Central memory CD8-positive, alpha-beta T cell (primary cell): ENCODE results near the gene NPIPA7.
"Not testable (repeated sequence)": the region's sequence is repeated elsewhere in the genome, so short reads cannot be mapped to it uniquely, and the experiment has no call there.

Experiments used
- ATAC-seq: fragments of 150-1000 bp; cut with Tn5 transposase; replicated peaks from 2 replicates; pipeline ENCODE4 v1.10.0; 2022; ENCODE audit warnings: mild to moderate bottlenecking, moderate FRiP score, moderate number of reproducible peaks; ENCODE audit not compliant: poor library complexity, severe bottlenecking; ENCODE audit errors: extremely low read depth
- DNase-seq, 2 donors: peaks; one replicate each; pipeline ENCODE4 v3.0.0; 2021; ENCODE audit warnings: low spot score in 2 of 2
- H3K27ac Mint-ChIP-seq: one replicate; pipeline ENCODE4 v1.8.0; 2022; ENCODE audit warnings: low read depth, mild to moderate bottlenecking, moderate library complexity, mixed read lengths
- H3K27me3 Mint-ChIP-seq: one replicate; pipeline ENCODE4 v1.8.0; 2022; ENCODE audit warnings: mixed read lengths
- H3K36me3 Mint-ChIP-seq: one replicate; pipeline ENCODE4 v1.8.0; 2022; ENCODE audit warnings: mild to moderate bottlenecking, moderate library complexity, mixed read lengths; ENCODE audit not compliant: insufficient read depth
- H3K4me1 Mint-ChIP-seq: one replicate; pipeline ENCODE4 v1.8.0; 2022; ENCODE audit warnings: mixed read lengths
- H3K4me3 Mint-ChIP-seq: one replicate; pipeline ENCODE4 v1.8.0; 2022; ENCODE audit warnings: mild to moderate bottlenecking, moderate library complexity, mixed read lengths
- H3K9me3 Mint-ChIP-seq: one replicate; pipeline ENCODE4 v1.8.0; 2022; ENCODE audit warnings: mixed read lengths

The NPIPA7 gene

GRCh38 chr16:16434711-16435110 lies 55.8 kb downstream of the NPIPA7 start:
- not testable (repeated sequence) for H3K9me3 Mint-ChIP-seq, H3K4me3 Mint-ChIP-seq, ATAC-seq, H3K27ac Mint-ChIP-seq, DNase-seq, H3K4me1 Mint-ChIP-seq, H3K27me3 Mint-ChIP-seq, H3K36me3 Mint-ChIP-seq

- H3K4me1 Mint-ChIP-seq, H3K4me3 Mint-ChIP-seq, H3K36me3 Mint-ChIP-seq, H3K9me3 Mint-ChIP-seq, H3K27ac Mint-ChIP-seq, H3K27me3 Mint-ChIP-seq, DNase-seq, ATAC-seq: not testable (repeated sequence)
These were observed 62.5 kb downstream of the NPIPA7 start for GRCh38 chr16:16441401-16441800.
